ENCODE results near the gene DLEC1.

DLEC1 gene

GRCh38 chr3:38137615-38138348 is 98.8 kb downstream of the DLEC1 start:
- DNase-seq (ENCODE audit: low read depth), result no peak

DNA sequence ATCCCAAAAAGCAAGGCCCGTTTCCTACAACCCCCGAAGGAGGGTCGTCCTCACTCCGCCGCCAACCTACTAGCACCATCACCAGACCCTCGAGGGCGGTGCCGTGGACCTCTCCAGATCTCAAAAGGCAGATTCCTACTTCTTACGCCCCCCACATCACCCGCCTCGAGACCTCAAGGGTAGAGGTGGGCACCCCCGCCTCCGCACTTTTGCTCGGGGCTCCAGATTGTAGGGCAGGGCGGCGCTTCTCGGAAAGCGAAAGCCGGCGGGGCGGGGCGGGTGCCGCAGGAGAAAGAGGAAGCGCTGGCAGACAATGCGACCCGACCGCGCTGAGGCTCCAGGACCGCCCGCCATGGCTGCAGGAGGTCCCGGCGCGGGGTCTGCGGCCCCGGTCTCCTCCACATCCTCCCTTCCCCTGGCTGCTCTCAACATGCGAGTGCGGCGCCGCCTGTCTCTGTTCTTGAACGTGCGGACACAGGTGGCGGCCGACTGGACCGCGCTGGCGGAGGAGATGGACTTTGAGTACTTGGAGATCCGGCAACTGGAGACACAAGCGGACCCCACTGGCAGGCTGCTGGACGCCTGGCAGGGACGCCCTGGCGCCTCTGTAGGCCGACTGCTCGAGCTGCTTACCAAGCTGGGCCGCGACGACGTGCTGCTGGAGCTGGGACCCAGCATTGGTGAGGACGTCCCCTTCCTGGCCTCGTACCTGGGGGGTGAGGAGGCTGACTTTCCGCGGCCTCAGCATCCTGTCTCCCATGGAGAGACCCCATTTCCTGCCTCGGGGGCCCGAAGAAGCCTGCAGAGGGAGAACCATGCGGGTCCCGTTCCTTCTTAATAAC is 99.6 kb downstream of the DLEC1 start, which contains the start of gene MYD88:
Gene MYD88, plus strand, starts transcription at position 313 of the 842 bp plus-strand sequence. Its CDS starts 40 bp downstream, at position 353.
- peak; percentile 57 for DNase-seq (ENCODE audit: low read depth)

GRCh38 chr3:38139191-38139590 is 100.2 kb downstream of the DLEC1 start:
- no peak for DNase-seq (ENCODE audit: low read depth)

DNA sequence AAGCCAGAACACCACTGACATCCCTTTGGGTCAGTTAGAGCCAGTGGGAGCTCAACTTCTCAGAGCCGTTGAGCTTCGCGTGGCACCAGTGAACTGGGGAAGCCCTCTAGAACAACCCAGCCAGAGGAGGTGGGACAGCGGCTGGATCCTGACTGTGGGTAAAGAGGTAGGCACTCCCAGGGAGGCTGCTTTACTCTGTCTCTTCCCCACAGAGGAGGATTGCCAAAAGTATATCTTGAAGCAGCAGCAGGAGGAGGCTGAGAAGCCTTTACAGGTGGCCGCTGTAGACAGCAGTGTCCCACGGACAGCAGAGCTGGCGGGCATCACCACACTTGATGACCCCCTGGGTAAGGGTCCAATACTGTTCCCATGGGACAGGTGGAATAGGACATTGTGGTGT is 100.6 kb downstream of the DLEC1 start:
- no peak for DNase-seq (ENCODE audit: low read depth)

DNA sequence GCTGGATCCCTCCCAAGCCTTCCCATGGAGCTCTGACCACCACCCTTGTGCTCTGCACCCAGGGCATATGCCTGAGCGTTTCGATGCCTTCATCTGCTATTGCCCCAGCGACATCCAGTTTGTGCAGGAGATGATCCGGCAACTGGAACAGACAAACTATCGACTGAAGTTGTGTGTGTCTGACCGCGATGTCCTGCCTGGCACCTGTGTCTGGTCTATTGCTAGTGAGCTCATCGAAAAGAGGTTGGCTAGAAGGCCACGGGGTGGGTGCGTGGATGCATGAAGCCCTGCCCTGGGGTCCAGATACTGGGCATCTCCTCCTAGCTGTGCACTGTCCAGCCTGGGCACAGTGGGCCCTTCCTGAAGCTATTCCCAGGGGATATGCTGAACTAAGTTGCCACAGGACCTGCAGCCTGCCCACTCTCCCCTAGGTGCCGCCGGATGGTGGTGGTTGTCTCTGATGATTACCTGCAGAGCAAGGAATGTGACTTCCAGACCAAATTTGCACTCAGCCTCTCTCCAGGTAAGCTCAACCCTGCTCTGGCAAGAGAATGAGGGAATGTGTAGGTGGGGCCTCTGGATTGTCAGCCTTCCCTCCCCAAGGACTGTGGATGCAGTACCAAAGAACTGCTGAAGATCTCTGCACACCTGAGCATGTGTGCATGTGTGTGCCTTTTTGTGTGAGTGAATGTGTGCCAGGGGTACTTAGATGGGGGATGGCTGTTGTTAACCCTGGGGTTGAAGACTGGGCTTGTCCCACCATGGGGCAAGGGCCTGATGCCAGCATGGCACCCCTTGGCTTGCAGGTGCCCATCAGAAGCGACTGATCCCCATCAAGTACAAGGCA is 101.5 kb downstream of the DLEC1 start:
- DNase-seq (ENCODE audit: low read depth), result no peak

DNA sequence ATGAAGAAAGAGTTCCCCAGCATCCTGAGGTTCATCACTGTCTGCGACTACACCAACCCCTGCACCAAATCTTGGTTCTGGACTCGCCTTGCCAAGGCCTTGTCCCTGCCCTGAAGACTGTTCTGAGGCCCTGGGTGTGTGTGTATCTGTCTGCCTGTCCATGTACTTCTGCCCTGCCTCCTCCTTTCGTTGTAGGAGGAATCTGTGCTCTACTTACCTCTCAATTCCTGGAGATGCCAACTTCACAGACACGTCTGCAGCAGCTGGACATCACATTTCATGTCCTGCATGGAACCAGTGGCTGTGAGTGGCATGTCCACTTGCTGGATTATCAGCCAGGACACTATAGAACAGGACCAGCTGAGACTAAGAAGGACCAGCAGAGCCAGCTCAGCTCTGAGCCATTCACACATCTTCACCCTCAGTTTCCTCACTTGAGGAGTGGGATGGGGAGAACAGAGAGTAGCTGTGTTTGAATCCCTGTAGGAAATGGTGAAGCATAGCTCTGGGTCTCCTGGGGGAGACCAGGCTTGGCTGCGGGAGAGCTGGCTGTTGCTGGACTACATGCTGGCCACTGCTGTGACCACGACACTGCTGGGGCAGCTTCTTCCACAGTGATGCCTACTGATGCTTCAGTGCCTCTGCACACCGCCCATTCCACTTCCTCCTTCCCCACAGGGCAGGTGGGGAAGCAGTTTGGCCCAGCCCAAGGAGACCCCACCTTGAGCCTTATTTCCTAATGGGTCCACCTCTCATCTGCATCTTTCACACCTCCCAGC is 102.4 kb downstream of the DLEC1 start:
- DNase-seq (ENCODE audit: low read depth), result no peak

- DNase-seq (ENCODE audit: low read depth), result no peak
Observed at GRCh38 chr3:38141952-38142273, 102.9 kb downstream of the DLEC1 start.

DNA sequence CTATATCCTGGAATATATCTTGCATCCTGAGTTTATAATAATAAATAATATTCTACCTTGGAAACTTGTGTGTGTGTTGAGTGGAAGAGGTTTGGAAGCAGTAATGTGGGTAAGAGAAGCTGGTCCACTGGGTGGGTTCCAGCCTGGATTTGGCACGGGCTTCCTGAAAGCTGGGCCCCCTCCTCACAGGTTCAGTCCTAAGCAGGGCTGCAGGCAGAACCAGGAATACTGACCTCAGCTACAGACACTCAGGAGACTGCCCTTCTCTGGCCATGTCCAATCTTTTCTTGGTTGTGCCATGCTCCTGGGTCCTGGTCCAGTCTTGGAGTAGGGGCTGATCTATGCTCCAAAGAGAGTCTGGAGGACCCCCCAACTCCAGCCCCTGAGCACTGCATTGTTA is 104.0 kb downstream of the DLEC1 start:
- DNase-seq (ENCODE audit: low read depth), result no peak

DNA sequence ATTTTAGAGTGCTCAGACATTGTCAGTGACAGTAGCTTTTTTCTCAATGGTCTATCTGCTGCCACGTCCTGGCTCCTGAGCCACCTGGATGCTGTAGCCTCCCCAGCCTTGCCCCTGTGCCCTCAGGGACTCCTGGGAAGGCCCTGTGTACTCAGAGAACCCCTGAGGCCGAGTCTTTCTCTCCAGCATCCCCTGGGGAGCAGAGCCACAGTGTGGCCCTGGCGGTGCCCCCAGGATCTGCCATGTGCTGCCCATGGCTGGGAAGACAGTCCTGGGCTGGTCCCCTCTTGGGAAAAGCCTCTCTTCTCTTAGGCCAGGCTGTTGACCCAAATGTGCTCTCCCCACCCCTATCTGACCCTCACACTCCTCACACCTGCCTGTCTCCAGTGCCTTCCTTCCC is 104.5 kb downstream of the DLEC1 start:
- no peak for DNase-seq (ENCODE audit: low read depth)

GRCh38 chr3:38146504-38146903 is 107.5 kb downstream of the DLEC1 start:
- DNase-seq (ENCODE audit: low read depth), result no peak

GRCh38 chr3:38147421-38147820 is 108.4 kb downstream of the DLEC1 start:
- DNase-seq (ENCODE audit: low read depth), result no peak

GRCh38 chr3:38148311-38148882 is 109.4 kb downstream of the DLEC1 start:
- DNase-seq (ENCODE audit: low read depth), result no peak

GRCh38 chr3:38149708-38150107 is 110.7 kb downstream of the DLEC1 start:
- no peak for DNase-seq (ENCODE audit: low read depth)

DNA sequence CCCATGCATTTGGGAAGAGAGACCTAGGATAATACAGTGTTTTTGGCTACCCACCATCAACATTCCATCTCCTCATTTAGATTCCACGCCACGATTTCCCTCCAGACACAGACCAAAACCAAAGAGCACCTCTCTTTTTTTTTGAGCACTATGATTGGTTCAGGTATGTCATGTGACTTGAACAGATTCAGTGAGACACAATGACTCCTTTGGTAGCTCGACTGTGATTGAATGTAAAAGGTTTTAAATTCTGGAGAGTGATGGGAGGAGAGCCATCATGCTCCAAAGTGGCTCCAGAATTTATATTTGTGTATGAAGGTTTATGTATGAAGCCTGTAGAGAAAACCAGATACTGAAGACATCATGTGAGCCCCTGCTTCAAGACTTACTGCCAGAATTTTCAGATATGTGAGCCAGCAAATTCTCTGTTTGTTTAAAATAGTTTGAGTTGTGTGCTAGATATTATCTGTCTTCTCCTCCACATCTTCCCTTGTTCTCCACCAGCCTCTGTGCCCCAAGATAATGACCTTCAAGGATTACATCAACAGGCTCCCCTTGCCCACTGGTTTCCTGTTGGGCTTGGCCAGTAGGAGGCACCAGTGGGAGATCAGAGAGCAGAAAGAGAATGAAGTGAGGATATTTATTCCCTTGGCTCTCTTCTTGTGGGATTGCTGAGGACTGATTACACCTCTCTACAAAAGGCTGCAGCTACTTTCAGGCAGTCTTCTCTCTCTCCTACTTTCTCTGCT is 111.9 kb downstream of the DLEC1 start:
- no peak for DNase-seq (ENCODE audit: low read depth)

DNA sequence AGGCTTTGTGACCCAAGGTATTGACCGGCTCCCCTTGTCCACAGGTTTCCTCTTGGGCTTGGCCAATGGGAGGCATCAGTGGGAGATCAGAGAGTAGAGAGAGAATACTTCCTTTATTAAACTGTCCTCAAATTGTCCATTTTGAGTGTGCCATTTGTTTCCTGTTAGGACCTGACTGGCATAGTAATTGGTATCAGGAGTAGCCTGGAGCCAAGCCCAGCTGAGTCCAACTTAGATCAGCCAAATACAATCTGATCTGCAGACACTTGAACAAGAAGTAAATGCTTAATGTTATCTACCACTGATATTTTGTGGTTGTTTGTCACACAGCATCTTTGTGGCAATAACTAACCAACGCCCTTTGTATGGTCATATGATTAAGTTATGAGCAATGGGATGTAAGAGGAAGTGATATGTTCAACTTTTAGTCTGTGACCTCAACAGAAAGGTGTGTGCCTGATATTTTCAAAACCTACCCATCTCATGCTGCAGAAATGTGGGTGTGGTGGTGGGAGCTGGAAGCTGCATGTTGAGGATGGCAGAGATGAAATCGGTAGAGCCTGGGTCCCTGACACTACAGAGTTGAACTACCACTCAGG is 112.8 kb downstream of the DLEC1 start:
- DNase-seq (ENCODE audit: low read depth), result no peak

- DNase-seq (ENCODE audit: low read depth), result no peak
Observed at GRCh38 chr3:38152609-38153008, 113.6 kb downstream of the DLEC1 start.

- DNase-seq (ENCODE audit: low read depth), result no peak
Observed at GRCh38 chr3:38153221-38153620, 114.2 kb downstream of the DLEC1 start.

DNA sequence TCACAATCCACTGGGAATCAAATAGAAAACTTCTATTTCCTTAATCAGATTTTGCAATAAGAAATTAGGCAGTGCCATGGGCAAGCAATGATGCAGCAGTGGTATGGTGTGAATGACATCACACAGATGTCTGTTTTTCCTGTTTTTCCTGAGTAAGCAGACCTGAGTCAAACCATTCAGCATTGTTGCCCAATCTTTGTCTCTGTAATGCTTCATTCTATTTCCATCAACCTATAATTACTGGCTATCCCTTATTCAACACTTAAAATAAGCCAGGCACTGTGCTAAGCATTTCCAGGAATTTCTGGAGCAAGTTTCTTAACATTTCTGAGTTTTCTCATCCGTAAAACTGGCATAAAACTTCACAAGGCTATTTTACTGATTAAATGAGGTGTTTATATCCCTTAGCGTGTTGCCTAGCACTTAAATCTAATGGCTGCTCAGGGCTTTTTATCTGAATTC is 115.1 kb downstream of the DLEC1 start:
- peak; percentile 88 for DNase-seq (ENCODE audit: low read depth)

- no peak for DNase-seq (ENCODE audit: low read depth)
Observed at GRCh38 chr3:38154625-38155255, 115.7 kb downstream of the DLEC1 start.

DNA sequence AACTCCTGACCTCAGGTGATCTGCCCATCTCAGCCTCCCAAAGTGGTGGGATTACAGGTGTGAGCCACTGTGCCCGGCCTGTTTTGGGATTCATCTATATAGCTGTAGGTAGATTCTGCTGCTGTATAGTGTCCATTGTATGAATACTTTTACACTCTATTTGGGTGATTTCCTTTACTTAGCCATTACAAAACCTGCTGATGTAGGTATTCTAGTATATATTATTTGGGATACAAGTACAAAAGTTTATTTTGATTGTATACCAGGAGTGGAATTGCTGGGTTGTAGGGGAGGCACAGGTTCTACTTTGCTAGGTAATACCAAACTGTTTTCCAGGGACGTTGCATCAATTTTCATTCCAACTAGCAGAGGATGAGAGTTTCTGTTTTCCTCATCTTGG is 116.8 kb downstream of the DLEC1 start:
- no peak for DNase-seq (ENCODE audit: low read depth)

Data from iris pigment epithelial cell (primary cell).